ENCODE data around the gene CDH4.

- TF ChIP-seq CTCF (IDR thresholded peaks at IDR 0.05) = no peak
- no peak for TF ChIP-seq POLR2AphosphoS5 (IDR thresholded peaks at IDR 0.05)
- TF ChIP-seq POLR2A (IDR thresholded peaks at IDR 0.05) = no peak
- TF ChIP-seq EP300 (IDR thresholded peaks at IDR 0.05) = no peak
Measured at GRCh38 chr20:61640871-61641245, 388.8 kb downstream of the CDH4 start.

All from sigmoid colon (tissue), 4 donors.